ENCODE data around the gene PIH1D2. TPM values are rescaled to one million over a fixed set of nuclear protein-coding genes. Genes with fewer than 3 reads are reported as not detected.

PIH1D2 gene
- total and polyA plus RNA-seq, 2 of the 8 experiments (the other 6 are each of a cell fraction or from before 2014, with no cell fraction given), result 0.53 to 0.73 TPM

GRCh38 chr11:112058103-112058502 is 15.7 kb downstream of the PIH1D2 start:
- ChIA-PET CTCF (ENCODE audit: partially characterized antibody) (interaction anchor here (0.6 kb wide), 1 partner anchor 14 kb away, joined by 3 read pairs; no protein-coding TSS in a partner anchor), POLR2A (ENCODE audit: partially characterized antibody) (no interaction called here)
- no peaks in the 10 kb centered on the region for H4K20me1 ChIP-seq (replicated peaks in 1 of 2; ENCODE audit: control insufficient read depth in 1 of 2, insufficient read depth in 2 of 2, low read length in 2 of 2)
- no peak overlapping the region for H2AK5ac ChIP-seq (ENCODE audit: low read depth, low read length)
- no peak overlapping the region for H4K5ac ChIP-seq (ENCODE audit: insufficient read length, low read depth, low read length)
- no peak overlapping the region for H4K91ac ChIP-seq (replicated peaks; ENCODE audit: insufficient read length, low read length)
- no peak overlapping the region for H2BK15ac ChIP-seq (ENCODE audit: low read length)
- H2BK20ac ChIP-seq (ENCODE audit: low read length), result no peak overlapping the region
- no peaks in the 10 kb centered on the region for H3K79me2 ChIP-seq (ENCODE audit: control insufficient read depth in 1 of 2, insufficient read depth in 2 of 2, low read length in 2 of 2)
- no peak overlapping the region for H3K4ac ChIP-seq (replicated peaks; ENCODE audit: insufficient read length, low read depth, low read length)
- H2BK120ac ChIP-seq (replicated peaks; ENCODE audit: low read depth, low read length), result no peak overlapping the region
- no peaks in the 10 kb centered on the region for H3K9me3 ChIP-seq (ENCODE audit: insufficient read depth in 2 of 2, low read depth in 1 of 2, low read length in 1 of 2)
- H3K27ac ChIP-seq (ENCODE audit: low read depth, low read length), result no peak overlapping the region
- no peak overlapping the region for H2AFZ ChIP-seq (ENCODE audit: low read length)
- H3K27me3 ChIP-seq (replicated peaks in 1 of 4; ENCODE audit: control insufficient read depth in 3 of 4, extremely low read depth in 1 of 4, insufficient read depth in 3 of 4, low read length in 3 of 4), result no peaks in the 10 kb centered on the region
- no peak overlapping the region for H4K8ac ChIP-seq (ENCODE audit: extremely low read depth, insufficient read depth, low read length)
- no peaks in the 10 kb centered on the region for H3K23me2 ChIP-seq (ENCODE audit: low read depth, low read length)
- H2BK12ac ChIP-seq (ENCODE audit: low read depth, low read length), result no peak overlapping the region
- peaks cover 5 to 61% (median 33%) of the 10 kb centered on the region in 4 experiments for H3K36me3 ChIP-seq (ENCODE audit: control insufficient read depth in 2 of 4, insufficient read depth in 4 of 4, low read length in 3 of 4)
- no peak for DNase-seq (ENCODE audit: low read depth in 1 of 2, low spot score in 2 of 2)
- no peak overlapping the region for H3K4me3 ChIP-seq (ENCODE audit: extremely low read depth in 1 of 4, insufficient read depth in 2 of 4, low read depth in 3 of 4, low read length in 4 of 4)
- no peak overlapping the region for H2BK5ac ChIP-seq (ENCODE audit: low read depth, low read length)
- H3K9ac ChIP-seq (replicated peaks in 1 of 4; ENCODE audit: extremely low read depth in 1 of 4, low read depth in 3 of 4, low read length in 3 of 4), result no peak overlapping the region
- H3K56ac ChIP-seq (replicated peaks; ENCODE audit: insufficient read length, low read depth, low read length), result no peak overlapping the region
- H3K23ac ChIP-seq (ENCODE audit: insufficient read length), result no peak overlapping the region
- WGBS, 2 experiments (ENCODE audit: extremely low coverage in 1 of 2, insufficient coverage in 1 of 2, insufficient read length in 1 of 2, insufficient replicate concordance in 2 of 2, low coverage in 1 of 2, low lambda C conversion rate in 2 of 2, missing lambda C conversion rate in 1 of 2), result 95% methylated on average over 1 of the region's 1 CpG; no CpG with 5 or more reads in 1 of the 2 experiments
- no peak overlapping the region for H3K14ac ChIP-seq (ENCODE audit: insufficient read length)
- no peak for FAIRE-seq
- no peaks in the 10 kb centered on the region for H3K4me1 ChIP-seq (replicated peaks in 1 of 4; ENCODE audit: control insufficient read depth in 3 of 4, insufficient read depth in 4 of 4, low read length in 3 of 4)
- no peaks in the 10 kb centered on the region for H3K79me1 ChIP-seq (ENCODE audit: low read depth, low read length)
- no peak overlapping the region for H3K18ac ChIP-seq (ENCODE audit: extremely low read depth, low read length)
- no peak for TF ChIP-seq ATF2 (IDR thresholded peaks at IDR 0.05; ENCODE audit: low read length)
- TF ChIP-seq NRF1 (IDR thresholded peaks at IDR 0.05; ENCODE audit: low read depth, low read length), result no peak
- TF ChIP-seq YY1 (IDR thresholded peaks at IDR 0.05; ENCODE audit: low read depth, low read length), result no peak
- TF ChIP-seq ZNF274 (IDR thresholded peaks at IDR 0.05; ENCODE audit: borderline replicate concordance, extremely low read depth, low read length), result no peak
- TF ChIP-seq EZH2 (IDR thresholded peaks at IDR 0.05; ENCODE audit: low read depth, low read length, severe bottlenecking), result no peak
- TF ChIP-seq RNF2 (IDR thresholded peaks at IDR 0.05; ENCODE audit: borderline replicate concordance, low read depth, low read length, missing control alignments, poor library complexity, severe bottlenecking), result no peak
- H3K4me2 ChIP-seq (ENCODE audit: insufficient read depth in 1 of 2, low read depth in 2 of 2, low read length in 2 of 2), result no peak overlapping the region

Measured in H1 (cell line).